ENCODE data around the gene FBLN2. TPM values are rescaled to one million over a fixed set of nuclear protein-coding genes. Genes with fewer than 3 reads are reported as not detected.

Gene FBLN2
- total and polyA plus RNA-seq, 4 donors = 1.3 to 9.1 (median 4.3) TPM

GRCh38 chr3:13593615-13594014 lies 44.7 kb downstream of the FBLN2 start (continued):
- no peak for TF ChIP-seq ZBTB33 (IDR thresholded peaks at IDR 0.05)

GRCh38 chr3:13594146-13594545 lies 45.2 kb downstream of the FBLN2 start:
- DNase-seq (ENCODE audit: low spot score) = no peak
- H3K9ac ChIP-seq (ENCODE audit: low read depth in 1 of 2, low read length in 2 of 2) = no peak overlapping the region
- peaks cover 0 to 8% (median 2%) of the 10 kb centered on the region in 4 donors for H3K27me3 ChIP-seq (ENCODE audit: control insufficient read depth in 4 of 4, insufficient read depth in 4 of 4, low read length in 3 of 4)
- H3K9me3 ChIP-seq (ENCODE audit: control insufficient read depth in 4 of 4, low read length in 3 of 4) = no peaks in the 10 kb centered on the region
- WGBS = 66% methylated on average over 8 of the region's 8 CpGs
- TF ChIP-seq SP1 (IDR thresholded peaks at IDR 0.05) (no peak), REST (IDR thresholded peaks at IDR 0.05) (no peak), GABPA (IDR thresholded peaks at IDR 0.05 in 1 of 2, conservative IDR thresholded peaks at IDR 0.05 in 1 of 2) (no peak), RXRA (IDR thresholded peaks at IDR 0.05) (no peak)
- no peak overlapping the region for H3K27ac ChIP-seq (ENCODE audit: low read depth in 1 of 2, low read length in 2 of 2)
- H3K4me1 ChIP-seq (ENCODE audit: control insufficient read depth in 4 of 4, insufficient read depth in 4 of 4, low read length in 3 of 4) = no peaks in the 10 kb centered on the region
- H3K4me3 ChIP-seq (ENCODE audit: low read depth in 1 of 3, low read length in 3 of 3) = no peak overlapping the region
- no peaks in the 10 kb centered on the region for H3K36me3 ChIP-seq (ENCODE audit: control insufficient read depth in 4 of 4, insufficient read depth in 3 of 4, low read depth in 1 of 4, low read length in 3 of 4)

- Histone ChIP-seq H3K27ac (ENCODE audit: low read depth in 1 of 2, low read length in 2 of 2) (no peak overlapping the region), H3K9ac (ENCODE audit: low read depth in 1 of 2, low read length in 2 of 2) (no peak overlapping the region), H3K36me3 (ENCODE audit: control insufficient read depth in 4 of 4, insufficient read depth in 3 of 4, low read depth in 1 of 4, low read length in 3 of 4) (no peaks in the 10 kb centered on the region), H3K4me3 (ENCODE audit: low read depth in 1 of 3, low read length in 3 of 3) (no peak overlapping the region), H3K4me1 (ENCODE audit: control insufficient read depth in 4 of 4, insufficient read depth in 4 of 4, low read length in 3 of 4) (no peaks in the 10 kb centered on the region), H3K27me3 (ENCODE audit: control insufficient read depth in 4 of 4, insufficient read depth in 4 of 4, low read length in 3 of 4) (peaks cover 0 to 9% (median 2%) of the 10 kb centered on the region in 4 donors), H3K9me3 (ENCODE audit: control insufficient read depth in 4 of 4, low read length in 3 of 4) (no peaks in the 10 kb centered on the region)
- WGBS = 46% methylated on average over 10 of the region's 10 CpGs
- TF ChIP-seq TAF1 (conservative IDR thresholded peaks at IDR 0.05) (no peak), GABPA (IDR thresholded peaks at IDR 0.05 in 1 of 2, conservative IDR thresholded peaks at IDR 0.05 in 1 of 2) (no peak), FOXA2 (IDR thresholded peaks at IDR 0.05) (no peak), REST (IDR thresholded peaks at IDR 0.05) (no peak), EGR1 (IDR thresholded peaks at IDR 0.05; ENCODE audit: low read depth in 2 of 2) (no peak), HNF4A (conservative IDR thresholded peaks at IDR 0.05) (no peak), ATF3 (IDR thresholded peaks at IDR 0.05) (no peak), FOXA1 (IDR thresholded peaks at IDR 0.05) (no peak), MAX (IDR thresholded peaks at IDR 0.05) (no peak), RXRA (IDR thresholded peaks at IDR 0.05) (no peak), JUND (IDR thresholded peaks at IDR 0.05) (no peak), CTCF (IDR thresholded peaks at IDR 0.05; ENCODE audit: low read depth, low read length, missing input control) (no peak), RAD21 (IDR thresholded peaks at IDR 0.05) (no peak)
- DNase-seq (ENCODE audit: low spot score) = no peak
These were observed 46.1 kb downstream of the FBLN2 start for GRCh38 chr3:13594991-13595421.
